ENCODE results near the gene COA5.
"Not testable (repeated sequence)": the region's sequence is repeated elsewhere in the genome, so short reads cannot be mapped to it uniquely, and the experiment has no call there.

COA5 gene

DNA sequence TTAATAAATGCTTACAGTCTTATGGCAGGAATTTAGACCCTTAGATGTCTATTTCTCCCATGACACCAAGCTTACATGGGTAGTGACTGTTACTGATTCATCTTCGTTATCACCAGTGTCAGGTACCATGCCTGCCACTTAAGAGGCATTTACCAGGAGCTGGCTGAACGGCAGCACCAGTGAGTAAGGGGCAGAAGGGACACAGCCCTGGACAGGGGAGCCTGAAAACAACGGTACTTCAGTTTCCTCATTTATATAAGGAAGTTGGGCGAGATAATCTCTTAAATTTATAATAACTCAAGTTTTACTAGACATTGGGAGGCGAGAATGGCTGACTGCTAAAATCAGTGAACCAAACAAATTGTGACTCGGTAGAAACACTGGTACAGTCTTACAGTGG is 1.2 kb downstream of the COA5 start:
- Histone ChIP-seq H3K27ac (ENCODE audit: low read depth, low read length) (no peak overlapping the region), H3K4me1 (ENCODE audit: control insufficient read depth in 5 of 5, insufficient read depth in 5 of 5, low read length in 5 of 5) (peaks cover 14 to 43% (median 40%) of the 10 kb centered on the region in 5 donors), H3K27me3 (ENCODE audit: control insufficient read depth in 5 of 5, insufficient read depth in 4 of 5, low read length in 5 of 5) (no peaks in the 10 kb centered on the region), H3K9ac (ENCODE audit: low read length in 5 of 5) (peak overlapping the region; percentile 91 to 100 (median 99)), H3K36me3 (ENCODE audit: control insufficient read depth in 5 of 5, insufficient read depth in 5 of 5, low read length in 5 of 5) (peaks cover 8 to 29% (median 16%) of the 10 kb centered on the region in 5 donors), H3K4me3 (ENCODE audit: low read depth in 1 of 5, low read length in 5 of 5) (peak overlapping the region; percentile 85 to 99 (median 95)), H3K9me3 (ENCODE audit: control insufficient read depth in 5 of 5, low read length in 5 of 5) (no peaks in the 10 kb centered on the region)

DNA sequence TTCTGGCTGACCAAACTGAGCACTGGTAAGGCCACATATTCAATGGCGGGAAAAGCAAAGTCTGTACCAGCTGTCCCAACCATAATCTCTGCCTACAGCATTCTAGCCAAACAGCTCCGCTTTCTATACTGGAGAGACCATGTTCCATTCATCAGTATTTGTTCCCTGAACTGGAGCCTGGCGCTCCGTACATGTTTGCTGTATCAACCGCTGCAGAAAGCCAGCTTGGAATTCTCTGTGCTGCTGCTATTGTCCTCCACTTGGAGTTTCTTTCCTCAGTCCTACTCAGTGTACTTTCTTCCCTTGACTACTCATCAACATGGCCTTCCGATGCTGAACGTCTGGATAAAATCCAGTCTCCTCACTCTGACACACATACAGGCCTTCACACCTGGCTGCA is 1.9 kb downstream of the COA5 start:
- no peak overlapping the region for H3K27ac ChIP-seq (ENCODE audit: low read depth, low read length)
- peaks cover 14 to 43% (median 40%) of the 10 kb centered on the region in 5 donors for H3K4me1 ChIP-seq (ENCODE audit: control insufficient read depth in 5 of 5, insufficient read depth in 5 of 5, low read length in 5 of 5)
- H3K27me3 ChIP-seq (ENCODE audit: control insufficient read depth in 5 of 5, insufficient read depth in 4 of 5, low read length in 5 of 5), result no peaks in the 10 kb centered on the region
- H3K9ac ChIP-seq (ENCODE audit: low read length in 5 of 5), result peak overlapping the region in 2 of 5 donors; percentile 98 to 100
- no peaks in the 10 kb centered on the region for H3K9me3 ChIP-seq (ENCODE audit: control insufficient read depth in 5 of 5, low read length in 5 of 5)
- peaks cover 12 to 32% (median 19%) of the 10 kb centered on the region in 5 donors for H3K36me3 ChIP-seq (ENCODE audit: control insufficient read depth in 5 of 5, insufficient read depth in 5 of 5, low read length in 5 of 5)
- no peak overlapping the region for H3K4me3 ChIP-seq (ENCODE audit: low read depth in 1 of 5, low read length in 5 of 5)

DNA sequence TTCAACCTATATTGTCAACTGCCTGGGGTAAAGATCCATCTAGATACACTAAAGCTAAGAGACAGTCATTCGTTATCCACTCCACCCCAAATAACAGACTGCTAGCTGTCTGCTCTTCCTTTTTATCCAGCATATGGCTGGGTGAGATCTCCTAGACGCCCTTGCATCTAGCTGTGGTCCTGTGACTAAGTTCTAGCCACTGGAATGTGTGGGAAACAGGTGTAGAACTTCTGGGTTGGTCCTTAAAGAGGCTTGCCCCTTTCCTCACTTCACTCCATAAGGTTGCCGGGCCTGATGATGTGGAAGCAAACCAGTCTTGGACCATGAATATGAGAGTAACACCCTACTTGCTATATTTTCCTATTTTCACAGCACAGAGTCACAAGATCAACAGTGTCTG is 3.2 kb downstream of the COA5 start:
- Histone ChIP-seq H3K4me1 (ENCODE audit: control insufficient read depth in 5 of 5, insufficient read depth in 5 of 5, low read length in 5 of 5) (peaks cover 11 to 34% (median 30%) of the 10 kb centered on the region in 5 donors), H3K36me3 (ENCODE audit: control insufficient read depth in 5 of 5, insufficient read depth in 5 of 5, low read length in 5 of 5) (peaks cover 18 to 34% (median 23%) of the 10 kb centered on the region in 5 donors), H3K9me3 (ENCODE audit: control insufficient read depth in 5 of 5, low read length in 5 of 5) (no peaks in the 10 kb centered on the region)

DNA sequence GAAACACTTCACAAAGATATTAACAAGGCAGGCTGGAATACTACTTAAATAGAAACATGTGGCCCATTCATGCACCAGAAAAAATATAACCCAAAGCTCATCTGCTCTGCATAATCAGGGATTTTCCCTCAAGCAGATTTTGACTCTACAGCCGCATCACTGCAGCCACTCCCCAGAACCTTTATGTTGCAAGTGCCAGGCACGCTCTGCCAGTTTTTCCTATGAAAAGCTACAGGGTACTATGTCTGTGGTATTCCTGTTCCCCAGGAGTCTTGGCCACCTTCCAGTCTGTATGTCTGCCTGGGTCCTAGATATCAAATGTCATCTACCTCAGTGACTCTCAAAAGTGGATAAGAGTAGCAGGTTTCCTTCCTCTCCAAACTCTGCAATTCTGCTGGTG is 3.8 kb downstream of the COA5 start:
- H3K27ac ChIP-seq (ENCODE audit: low read depth, low read length), result no peak overlapping the region

More for the DNA sequence above, 3.2 kb downstream of the COA5 start:
- Histone ChIP-seq H3K9ac (ENCODE audit: low read length in 5 of 5) (peak overlapping the region in 2 of 5 donors; percentile 4 to 5), H3K27ac (ENCODE audit: low read depth, low read length) (no peak overlapping the region), H3K4me3 (ENCODE audit: low read depth in 1 of 5, low read length in 5 of 5) (no peak overlapping the region), H3K27me3 (ENCODE audit: control insufficient read depth in 5 of 5, insufficient read depth in 4 of 5, low read length in 5 of 5) (no peaks in the 10 kb centered on the region)

DNA sequence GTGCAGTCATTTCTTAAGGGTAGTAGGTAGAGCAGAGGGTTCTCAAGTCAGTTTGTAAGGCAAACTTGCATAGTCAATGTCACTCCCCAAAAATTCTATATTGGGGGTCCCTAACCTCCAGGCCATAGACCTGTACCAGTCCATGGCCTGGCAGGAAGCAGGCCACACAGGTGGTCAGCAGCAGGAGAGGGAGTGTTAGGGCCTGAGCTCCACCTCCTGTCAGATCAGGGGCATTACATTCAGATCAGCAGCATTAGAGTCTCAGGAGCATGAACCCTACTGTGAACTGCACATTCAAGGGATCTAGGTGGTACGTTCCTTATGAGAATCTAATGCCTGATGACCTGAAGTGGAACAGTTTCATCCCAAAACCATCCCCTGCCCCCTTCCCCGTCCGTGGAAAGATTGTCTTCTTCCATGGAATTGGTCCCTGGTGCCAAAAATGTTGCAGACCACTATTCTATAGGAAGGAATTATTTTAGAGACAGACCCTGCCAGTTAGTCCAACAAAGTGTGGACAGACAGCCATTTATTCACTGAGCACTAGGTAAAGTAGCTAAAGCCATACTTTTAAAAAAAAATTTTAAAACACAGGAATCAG is 6.7 kb downstream of the COA5 start:
- no peaks in the 10 kb centered on the region for H3K27me3 ChIP-seq (ENCODE audit: control insufficient read depth in 5 of 5, insufficient read depth in 4 of 5, low read length in 5 of 5)
- H3K9me3 ChIP-seq (ENCODE audit: control insufficient read depth in 5 of 5, low read length in 5 of 5), result no peaks in the 10 kb centered on the region
- H3K4me3 ChIP-seq (ENCODE audit: low read depth in 1 of 5, low read length in 5 of 5), result no peak overlapping the region
- H3K27ac ChIP-seq (ENCODE audit: low read depth, low read length), result no peak overlapping the region
- H3K9ac ChIP-seq (ENCODE audit: low read length in 5 of 5), result no peak overlapping the region
- peaks cover 33 to 49% (median 38%) of the 10 kb centered on the region in 5 donors for H3K36me3 ChIP-seq (ENCODE audit: control insufficient read depth in 5 of 5, insufficient read depth in 5 of 5, low read length in 5 of 5)
- H3K4me1 ChIP-seq (ENCODE audit: control insufficient read depth in 5 of 5, insufficient read depth in 5 of 5, low read length in 5 of 5), result peaks cover 2 to 11% (median 7%) of the 10 kb centered on the region in 5 donors

More for the DNA sequence above, 3.8 kb downstream of the COA5 start:
- Histone ChIP-seq H3K4me1 (ENCODE audit: control insufficient read depth in 5 of 5, insufficient read depth in 5 of 5, low read length in 5 of 5) (peaks cover 11 to 29% (median 25%) of the 10 kb centered on the region in 5 donors), H3K4me3 (ENCODE audit: low read depth in 1 of 5, low read length in 5 of 5) (no peak overlapping the region), H3K36me3 (ENCODE audit: control insufficient read depth in 5 of 5, insufficient read depth in 5 of 5, low read length in 5 of 5) (peaks cover 20 to 38% (median 28%) of the 10 kb centered on the region in 5 donors), H3K27me3 (ENCODE audit: control insufficient read depth in 5 of 5, insufficient read depth in 4 of 5, low read length in 5 of 5) (no peaks in the 10 kb centered on the region), H3K9ac (ENCODE audit: low read length in 5 of 5) (peak overlapping the region in 2 of 5 donors; percentile 4 to 41), H3K9me3 (ENCODE audit: control insufficient read depth in 5 of 5, low read length in 5 of 5) (no peaks in the 10 kb centered on the region)

DNA sequence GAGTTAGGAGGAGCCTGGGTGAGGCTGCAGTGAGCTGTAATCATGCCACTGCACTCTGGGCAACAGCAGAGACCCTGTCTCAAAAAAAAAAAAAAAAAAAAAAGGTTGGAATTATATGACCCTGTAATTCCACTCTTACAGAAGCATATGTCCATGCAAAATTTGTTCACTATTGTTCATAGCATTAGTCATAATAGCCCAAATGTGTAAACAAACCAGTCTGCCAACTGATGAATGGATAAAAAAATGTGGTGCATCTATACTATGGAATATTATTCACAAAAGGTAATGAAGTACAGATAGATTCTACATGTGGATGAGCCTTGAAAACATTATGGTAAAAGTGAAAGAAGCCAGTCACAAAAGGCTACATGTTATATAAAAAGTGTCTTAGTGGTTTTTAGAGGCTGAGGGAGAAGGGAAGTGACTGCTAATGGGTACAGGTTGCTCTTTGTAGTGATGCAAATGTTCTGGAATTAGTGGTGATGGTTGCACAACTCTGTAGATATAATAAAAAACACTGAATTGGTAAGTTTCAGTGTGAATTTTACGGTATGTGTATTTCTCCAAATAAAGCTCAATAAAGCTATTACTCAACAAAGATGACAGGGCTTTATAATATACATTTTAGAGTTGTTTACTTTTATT is 9.4 kb downstream of the COA5 start:
- H3K27ac ChIP-seq (ENCODE audit: low read depth, low read length), result no peak overlapping the region
- H3K9ac ChIP-seq (ENCODE audit: low read length in 5 of 5), result no peak overlapping the region
- H3K9me3 ChIP-seq (ENCODE audit: control insufficient read depth in 5 of 5, low read length in 5 of 5), result no peaks in the 10 kb centered on the region
- H3K4me1 ChIP-seq (ENCODE audit: control insufficient read depth in 5 of 5, insufficient read depth in 5 of 5, low read length in 5 of 5), result no peaks in the 10 kb centered on the region
- H3K36me3 ChIP-seq (ENCODE audit: control insufficient read depth in 5 of 5, insufficient read depth in 5 of 5, low read length in 5 of 5), result peaks cover 33 to 53% (median 38%) of the 10 kb centered on the region in 5 donors
- no peaks in the 10 kb centered on the region for H3K27me3 ChIP-seq (ENCODE audit: control insufficient read depth in 5 of 5, insufficient read depth in 4 of 5, low read length in 5 of 5)
- no peak overlapping the region for H3K4me3 ChIP-seq (ENCODE audit: low read depth in 1 of 5, low read length in 5 of 5)

DNA sequence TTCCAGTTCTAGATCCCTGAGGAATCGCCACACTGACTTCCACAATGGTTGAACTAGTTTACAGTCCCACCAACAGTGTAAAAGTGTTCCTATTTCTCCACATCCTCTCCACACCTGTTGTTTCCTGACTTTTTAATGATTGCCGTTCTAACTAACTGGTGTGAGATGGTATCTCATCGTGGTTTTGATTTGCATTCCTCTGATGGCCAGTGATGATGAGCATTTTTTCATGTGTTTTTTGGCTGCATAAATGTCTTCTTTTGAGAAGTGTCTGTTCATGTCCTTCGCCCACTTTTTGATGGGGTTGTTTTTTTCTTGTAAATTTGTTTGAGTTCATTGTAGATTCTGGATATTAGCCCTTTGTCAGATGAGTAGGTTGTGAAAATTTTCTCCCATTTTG is 13.6 kb downstream of the COA5 start:
- H3K36me3 ChIP-seq (ENCODE audit: control insufficient read depth in 5 of 5, insufficient read depth in 5 of 5, low read length in 5 of 5), result peaks cover 15 to 43% (median 26%) of the 10 kb centered on the region in 5 donors
- H3K4me1 ChIP-seq (ENCODE audit: control insufficient read depth in 5 of 5, insufficient read depth in 5 of 5, low read length in 5 of 5), result not testable (repeated sequence)

DNA sequence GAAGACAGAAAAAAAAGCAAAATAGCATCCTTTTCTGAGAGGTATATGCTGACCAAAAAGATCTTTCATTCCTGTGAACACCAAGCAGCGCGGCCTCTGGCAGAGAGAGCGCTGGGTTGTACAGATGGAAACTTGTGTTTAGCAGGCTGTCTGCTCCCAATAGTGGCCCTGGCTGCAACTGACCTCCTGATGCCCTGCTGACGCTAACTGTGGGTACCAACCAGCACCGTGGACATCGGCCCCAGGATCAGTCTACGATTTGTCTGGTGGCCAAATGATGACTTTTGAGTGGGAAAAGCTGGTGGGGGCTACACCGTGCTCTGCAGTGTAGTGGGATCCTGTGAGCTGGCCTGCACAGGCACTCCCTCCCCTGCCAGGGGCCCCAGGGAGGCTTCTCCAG is 15.7 kb downstream of the COA5 start:
- no peak overlapping the region for H3K4me3 ChIP-seq (ENCODE audit: low read depth in 1 of 5, low read length in 5 of 5)
- no peaks in the 10 kb centered on the region for H3K4me1 ChIP-seq (ENCODE audit: control insufficient read depth in 5 of 5, insufficient read depth in 5 of 5, low read length in 5 of 5)
- no peak overlapping the region for H3K9ac ChIP-seq (ENCODE audit: low read length in 5 of 5)
- H3K27me3 ChIP-seq (ENCODE audit: control insufficient read depth in 5 of 5, insufficient read depth in 4 of 5, low read length in 5 of 5), result no peaks in the 10 kb centered on the region
- H3K36me3 ChIP-seq (ENCODE audit: control insufficient read depth in 5 of 5, insufficient read depth in 5 of 5, low read length in 5 of 5), result peaks cover 8 to 43% (median 19%) of the 10 kb centered on the region in 5 donors
- no peaks in the 10 kb centered on the region for H3K9me3 ChIP-seq (ENCODE audit: control insufficient read depth in 5 of 5, low read length in 5 of 5)
- H3K27ac ChIP-seq (ENCODE audit: low read depth, low read length), result no peak overlapping the region

More for the DNA sequence above, 13.6 kb downstream of the COA5 start:
- H3K9ac ChIP-seq (ENCODE audit: low read length in 5 of 5); H3K27ac ChIP-seq (ENCODE audit: low read depth, low read length); H3K4me3 ChIP-seq (ENCODE audit: low read depth in 1 of 5, low read length in 5 of 5); H3K27me3 ChIP-seq (ENCODE audit: control insufficient read depth in 5 of 5, insufficient read depth in 4 of 5, low read length in 5 of 5); H3K9me3 ChIP-seq (ENCODE audit: control insufficient read depth in 5 of 5, low read length in 5 of 5): not testable (repeated sequence)

DNA sequence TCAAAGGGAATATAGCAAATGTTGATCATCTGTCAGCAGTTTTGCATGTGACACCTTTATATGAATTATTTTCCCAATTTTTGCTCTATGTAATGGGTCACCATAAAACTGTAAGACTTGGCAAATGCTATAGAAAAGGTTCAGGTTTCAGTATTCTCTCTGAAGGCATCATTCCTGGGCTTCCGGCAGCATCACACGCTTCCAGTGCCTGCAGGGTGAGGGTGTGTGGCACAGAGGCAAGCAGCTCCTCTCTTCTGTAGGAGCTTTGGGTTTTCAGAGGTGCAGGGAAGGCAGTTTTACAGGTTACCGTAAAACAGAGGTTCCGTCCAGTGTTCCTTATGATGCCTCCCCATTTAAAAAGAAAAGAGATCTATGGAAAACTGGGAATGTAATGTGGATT is 18.8 kb downstream of the COA5 start:
- no peak overlapping the region for H3K9ac ChIP-seq (ENCODE audit: low read length in 5 of 5)
- H3K27ac ChIP-seq (ENCODE audit: low read depth, low read length), result no peak overlapping the region
- H3K36me3 ChIP-seq (ENCODE audit: control insufficient read depth in 5 of 5, insufficient read depth in 5 of 5, low read length in 5 of 5), result peaks cover 12 to 62% (median 20%) of the 10 kb centered on the region in 5 donors
- H3K4me3 ChIP-seq (ENCODE audit: low read depth in 1 of 5, low read length in 5 of 5), result no peak overlapping the region
- no peaks in the 10 kb centered on the region for H3K9me3 ChIP-seq (ENCODE audit: control insufficient read depth in 5 of 5, low read length in 5 of 5)
- no peaks in the 10 kb centered on the region for H3K4me1 ChIP-seq (ENCODE audit: control insufficient read depth in 5 of 5, insufficient read depth in 5 of 5, low read length in 5 of 5)
- H3K27me3 ChIP-seq (ENCODE audit: control insufficient read depth in 5 of 5, insufficient read depth in 4 of 5, low read length in 5 of 5), result no peaks in the 10 kb centered on the region

DNA sequence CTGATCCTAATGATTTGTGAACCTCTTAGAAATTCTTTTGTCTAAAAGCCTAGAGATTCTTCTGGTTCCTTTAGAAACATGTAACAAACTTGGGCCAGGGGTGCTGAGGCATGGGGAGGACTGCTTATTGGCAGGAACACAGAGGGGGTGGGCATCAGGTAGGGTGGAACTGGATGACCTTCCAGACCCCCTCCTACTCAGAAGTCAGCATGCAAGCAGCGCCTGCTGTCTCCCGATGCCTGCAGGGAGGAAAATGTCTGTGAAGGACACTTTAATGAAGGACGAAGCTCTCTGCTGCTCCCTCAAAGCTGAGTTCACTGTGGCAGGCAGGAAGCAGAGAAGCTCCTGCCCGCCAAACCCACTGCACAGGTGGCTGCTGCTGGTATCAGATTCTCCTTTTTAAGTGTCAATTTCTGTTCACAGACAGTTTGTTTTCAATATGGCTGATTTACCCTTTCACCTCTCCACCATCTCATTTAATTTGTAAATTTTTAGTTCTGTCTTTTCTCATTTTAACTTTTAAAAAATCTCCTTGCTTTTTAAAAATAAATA is 19.4 kb downstream of the COA5 start:
- Histone ChIP-seq H3K27me3 (ENCODE audit: control insufficient read depth in 5 of 5, insufficient read depth in 4 of 5, low read length in 5 of 5) (no peaks in the 10 kb centered on the region), H3K36me3 (ENCODE audit: control insufficient read depth in 5 of 5, insufficient read depth in 5 of 5, low read length in 5 of 5) (peaks cover 12 to 68% (median 25%) of the 10 kb centered on the region in 5 donors), H3K4me3 (ENCODE audit: low read depth in 1 of 5, low read length in 5 of 5) (no peak overlapping the region), H3K9me3 (ENCODE audit: control insufficient read depth in 5 of 5, low read length in 5 of 5) (no peaks in the 10 kb centered on the region), H3K4me1 (ENCODE audit: control insufficient read depth in 5 of 5, insufficient read depth in 5 of 5, low read length in 5 of 5) (no peaks in the 10 kb centered on the region), H3K27ac (ENCODE audit: low read depth, low read length) (no peak overlapping the region), H3K9ac (ENCODE audit: low read length in 5 of 5) (no peak overlapping the region)

Measured in subcutaneous abdominal adipose tissue (tissue), 5 donors.